ENCODE data around the gene KBTBD6. TPM values are rescaled to one million over a fixed set of nuclear protein-coding genes. Genes with fewer than 3 reads are reported as not detected.
"Not testable (repeated sequence)": the region's sequence is repeated elsewhere in the genome, so short reads cannot be mapped to it uniquely, and the experiment has no call there.

Gene KBTBD6
- total and polyA plus RNA-seq, 8 donors, result 6.9 to 16.0 (median 14.4) TPM

GRCh38 chr13:41098761-41099160 is 33.8 kb downstream of the KBTBD6 start:
- no peak overlapping the region for H3K27ac ChIP-seq
- no peak for ATAC-seq
- H3K4me3 ChIP-seq, result no peak overlapping the region
- intact Hi-C loops (cut with DNase I), result no loop called here
- H3K9me3 ChIP-seq, result no peaks in the 10 kb centered on the region
- H3K27me3 ChIP-seq, result no peaks in the 10 kb centered on the region
- H3K4me1 ChIP-seq, result no peaks in the 10 kb centered on the region
- H3K36me3 ChIP-seq, result no peaks in the 10 kb centered on the region
- DNase-seq, result no peak
- no peak for TF ChIP-seq CTCF (IDR thresholded peaks at IDR 0.05)

GRCh38 chr13:41095681-41096080 is 36.9 kb downstream of the KBTBD6 start:
- intact Hi-C loops (cut with DNase I); ATAC-seq; H3K9me3 ChIP-seq; H3K4me1 ChIP-seq; H3K4me3 ChIP-seq; H3K27me3 ChIP-seq; DNase-seq; H3K36me3 ChIP-seq; H3K27ac ChIP-seq: not testable (repeated sequence)

GRCh38 chr13:41085961-41086585 is 46.5 kb downstream of the KBTBD6 start:
- H3K27me3 ChIP-seq, result no peaks in the 10 kb centered on the region
- no peak overlapping the region for H3K4me3 ChIP-seq
- H3K9me3 ChIP-seq, result no peaks in the 10 kb centered on the region
- no peak for TF ChIP-seq CTCF (IDR thresholded peaks at IDR 0.05)
- no peak for ATAC-seq
- no peaks in the 10 kb centered on the region for H3K4me1 ChIP-seq
- no peak for DNase-seq
- H3K27ac ChIP-seq, result no peak overlapping the region
- peaks cover 0 to 31% of the 10 kb centered on the region in 2 donors for H3K36me3 ChIP-seq
- intact Hi-C loops (cut with DNase I), result no loop called here

- no peak overlapping the region for H3K27ac ChIP-seq
- no peak overlapping the region for H3K4me3 ChIP-seq
- H3K36me3 ChIP-seq, result peaks cover 0 to 79% of the 10 kb centered on the region in 2 donors
- intact Hi-C loops (cut with DNase I), result loop anchor here in 1 of 2 donors (5.0 kb wide), 1 partner anchor 143 kb away; no protein-coding TSS in a partner anchor
- H3K27me3 ChIP-seq, result no peaks in the 10 kb centered on the region
- H3K4me1 ChIP-seq, result no peaks in the 10 kb centered on the region
- DNase-seq (no peak), ATAC-seq (no peak)
- TF ChIP-seq CTCF (IDR thresholded peaks at IDR 0.05), result no peak
- no peaks in the 10 kb centered on the region for H3K9me3 ChIP-seq
These were observed 52.9 kb downstream of the KBTBD6 start for GRCh38 chr13:41079725-41080124.

Small RNAs within 50 kb of the gene (microRNA-seq; reads per million reads assigned to microRNA genes)
- gene MIR3168, result 0 reads per million in 2 donors

Other genes with a start within 250 kb of the KBTBD6 start
- gene ELF1, start 113.5 kb downstream of the KBTBD6 start, total RNA-seq, result 10 to 100 TPM; 58.5 to 84.6 TPM
- gene ELF1, start 113.5 kb downstream of the KBTBD6 start, polyA plus RNA-seq (ENCODE audit: insufficient read length in 6 of 6), result 10 to 100 TPM; 46.6 to 53.2 (median 51.7) TPM
- 1 to 10 TPM; 7.2 to 8.0 TPM for gene WBP4, start 71.3 kb downstream of the KBTBD6 start, total RNA-seq
- gene WBP4, start 71.3 kb downstream of the KBTBD6 start, polyA plus RNA-seq (ENCODE audit: insufficient read length in 6 of 6), result 10 to 100 TPM; 21.4 to 24.5 (median 23.2) TPM
- 1 to 10 TPM; 6.9 to 8.1 TPM for gene KBTBD7, start 61.8 kb upstream of the KBTBD6 start, total RNA-seq
- 10 to 100 TPM; 15.2 to 19.2 (median 17.7) TPM for gene KBTBD7, start 61.8 kb upstream of the KBTBD6 start, polyA plus RNA-seq (ENCODE audit: insufficient read length in 6 of 6)
- gene MTRF1, start 130.8 kb upstream of the KBTBD6 start, total RNA-seq, result 10 to 100 TPM; 11.3 to 11.9 TPM
- gene MTRF1, start 130.8 kb upstream of the KBTBD6 start, polyA plus RNA-seq (ENCODE audit: insufficient read length in 6 of 6), result 10 to 100 TPM; 19.2 to 26.9 (median 22.3) TPM
- gene NAA16, start 178.5 kb upstream of the KBTBD6 start, total RNA-seq, result 10 to 100 TPM; 17.2 to 20.3 TPM
- gene NAA16, start 178.5 kb upstream of the KBTBD6 start, polyA plus RNA-seq (ENCODE audit: insufficient read length in 6 of 6), result 10 to 100 TPM; 52.3 to 69.4 (median 59.5) TPM